ENCODE measurements around the gene CDH4.

The CDH4 gene

GRCh38 chr20:61640871-61641245 lies 388.8 kb downstream of the CDH4 start:
- no peak for ATAC-seq

- ATAC-seq: no peak
Observed at GRCh38 chr20:61643656-61644377, 391.8 kb downstream of the CDH4 start.

- ATAC-seq: no peak
Observed at GRCh38 chr20:61644378-61645076, 392.5 kb downstream of the CDH4 start.

GRCh38 chr20:61645732-61646131 lies 393.7 kb downstream of the CDH4 start:
- no peak for ATAC-seq

GRCh38 chr20:61646453-61646852 lies 394.4 kb downstream of the CDH4 start:
- ATAC-seq: no peak

GRCh38 chr20:61646986-61647385 lies 394.9 kb downstream of the CDH4 start:
- ATAC-seq: no peak

GRCh38 chr20:61647702-61648101 lies 395.6 kb downstream of the CDH4 start:
- ATAC-seq: no peak

GRCh38 chr20:61649105-61649859 lies 397.2 kb downstream of the CDH4 start:
- ATAC-seq: no peak

- ATAC-seq: no peak
Observed at GRCh38 chr20:61649860-61650162, 397.8 kb downstream of the CDH4 start.

GRCh38 chr20:61650912-61651733 lies 399.1 kb downstream of the CDH4 start:
- ATAC-seq: no peak

GRCh38 chr20:61652146-61652545 lies 400.1 kb downstream of the CDH4 start:
- ATAC-seq: no peak

- ATAC-seq: no peak
Observed at GRCh38 chr20:61654726-61655125, 402.7 kb downstream of the CDH4 start.

- ATAC-seq: no peak
Observed at GRCh38 chr20:61655591-61655990, 403.5 kb downstream of the CDH4 start.

- ATAC-seq: no peak
Observed at GRCh38 chr20:61656198-61656597, 404.1 kb downstream of the CDH4 start.

- ATAC-seq: no peak
Observed at GRCh38 chr20:61657721-61658377, 405.8 kb downstream of the CDH4 start.

- ATAC-seq: no peak
Observed at GRCh38 chr20:61658563-61658962, 406.5 kb downstream of the CDH4 start.

- ATAC-seq: no peak
Observed at GRCh38 chr20:61659246-61659993, 407.4 kb downstream of the CDH4 start.

GRCh38 chr20:61659994-61660346 lies 407.9 kb downstream of the CDH4 start:
- ATAC-seq: no peak

- no peak for ATAC-seq
Observed at GRCh38 chr20:61660559-61660958, 408.5 kb downstream of the CDH4 start.

GRCh38 chr20:61661025-61661424 lies 409.0 kb downstream of the CDH4 start:
- no peak for ATAC-seq

- ATAC-seq: no peak
Observed at GRCh38 chr20:61661583-61661982, 409.5 kb downstream of the CDH4 start.
